Breast epithelium (tissue), 3 donors: ENCODE data around the gene FXYD2.

Experiments used
- CTCF ChIP-seq, 3 donors: fragments of 450-650 bp; IDR thresholded peaks; one replicate each; pipeline ENCODE4 v1.5.1; 2016 to 2017; ENCODE audit warnings: antibody characterized with exemption in 3 of 3, mild to moderate bottlenecking in 3 of 3, moderate library complexity in 3 of 3
- POLR2A ChIP-seq: fragments of 450-650 bp; IDR thresholded peaks from one replicate; pipeline ENCODE4 v1.6.1; 2016; ENCODE audit warnings: antibody characterized with exemption, mild to moderate bottlenecking, moderate library complexity
- POLR2AphosphoS5 ChIP-seq, 3 donors: sonication (generic); formaldehyde crosslinking; IDR thresholded peaks; one replicate each; pipeline ENCODE4 v1.6.1; 2017; ENCODE audit warnings: antibody characterized with exemption in 3 of 3

DNA sequence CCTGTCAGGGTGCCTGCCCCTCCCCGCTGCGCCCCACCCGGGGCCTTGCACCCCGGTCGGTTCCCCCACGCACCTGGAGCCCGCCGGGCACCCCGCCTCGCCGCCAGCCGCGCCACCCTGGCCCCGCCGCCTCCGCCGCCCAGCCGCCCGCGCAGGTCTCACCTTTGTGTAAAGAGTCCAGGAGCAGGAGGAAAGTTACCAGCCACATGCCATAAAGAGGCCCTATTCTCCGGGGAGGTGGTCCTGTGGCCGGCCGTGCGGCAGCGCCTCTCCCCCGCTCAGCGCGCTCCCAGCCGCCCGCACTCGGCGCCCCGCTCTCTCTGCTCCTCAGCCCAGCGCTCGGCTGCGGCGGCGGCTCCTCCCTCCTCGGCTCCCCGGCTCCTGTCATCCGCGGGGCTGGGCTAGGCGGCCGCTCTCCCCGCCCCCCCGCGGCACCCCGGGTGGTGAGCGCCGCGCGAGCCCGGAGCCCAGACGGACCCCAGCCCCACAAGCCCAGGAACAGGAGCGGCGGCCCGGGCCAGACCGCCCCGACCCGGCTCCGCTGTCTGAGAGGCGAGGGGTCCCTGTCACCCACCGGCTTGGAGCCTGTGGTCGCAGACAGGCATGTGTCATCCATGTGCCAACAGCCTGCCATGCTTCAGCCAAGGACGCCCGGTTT is 27.5 kb downstream of the FXYD2 start, which contains the start of gene DSCAML1:
- TF ChIP-seq CTCF (IDR thresholded peaks at IDR 0.05): no peak
- TF ChIP-seq POLR2A: no peak
- TF ChIP-seq POLR2AphosphoS5 (IDR thresholded peaks at IDR 0.05): no peak
